Superior temporal gyrus (tissue), 1 donor: ENCODE results near the gene CSNK2A1.
A peak's percentile ranks its signal among the peaks of the same experiment; 100 is the strongest.
"Not testable (repeated sequence)": the region's sequence is repeated elsewhere in the genome, so short reads cannot be mapped to it uniquely, and the experiment has no call there.

ENCODE experiments used
- DNase-seq: peaks from one replicate; pipeline ENCODE4 v3.0.0-alpha.2; 2016; ENCODE audit errors: extremely low spot score

The CSNK2A1 gene

GRCh38 chr20:533526-533925 is 10.1 kb downstream of the CSNK2A1 start:
- no peak for DNase-seq

GRCh38 chr20:532530-532929 is 11.1 kb downstream of the CSNK2A1 start:
- no peak for DNase-seq

GRCh38 chr20:531608-532007 is 12.0 kb downstream of the CSNK2A1 start:
- no peak for DNase-seq

- no peak for DNase-seq
Observed at GRCh38 chr20:530321-530720, 13.3 kb downstream of the CSNK2A1 start.

- no peak for DNase-seq
Observed at GRCh38 chr20:528923-529604, 14.5 kb downstream of the CSNK2A1 start.

- DNase-seq: no peak
Observed at GRCh38 chr20:527571-527886, 16.1 kb downstream of the CSNK2A1 start.

GRCh38 chr20:521860-522259 is 21.7 kb downstream of the CSNK2A1 start:
- DNase-seq: no peak

GRCh38 chr20:519999-520398 is 23.6 kb downstream of the CSNK2A1 start:
- DNase-seq: no peak

- no peak for DNase-seq
Observed at GRCh38 chr20:517221-517620, 26.4 kb downstream of the CSNK2A1 start.

GRCh38 chr20:516799-517198 is 26.8 kb downstream of the CSNK2A1 start:
- no peak for DNase-seq

- no peak for DNase-seq
Observed at GRCh38 chr20:515696-516095, 27.9 kb downstream of the CSNK2A1 start.

GRCh38 chr20:513429-513828 is 30.2 kb downstream of the CSNK2A1 start:
- no peak for DNase-seq

GRCh38 chr20:510328-511057 is 33.1 kb downstream of the CSNK2A1 start:
- not testable (repeated sequence) for DNase-seq

GRCh38 chr20:508364-508787 is 35.2 kb downstream of the CSNK2A1 start:
- not testable (repeated sequence) for DNase-seq

- no peak for DNase-seq
Observed at GRCh38 chr20:507761-508332, 35.7 kb downstream of the CSNK2A1 start.

- DNase-seq: no peak
Observed at GRCh38 chr20:507006-507758, 36.4 kb downstream of the CSNK2A1 start.

GRCh38 chr20:504632-505075 is 38.9 kb downstream of the CSNK2A1 start:
- DNase-seq: no peak

- DNase-seq: no peak
Observed at GRCh38 chr20:503048-503737, 40.4 kb downstream of the CSNK2A1 start.

- DNase-seq: no peak
Observed at GRCh38 chr20:497979-498378, 45.6 kb downstream of the CSNK2A1 start.

- no peak for DNase-seq
Observed at GRCh38 chr20:496126-496696, 47.4 kb downstream of the CSNK2A1 start.

- peak; percentile 2 for DNase-seq
Observed at GRCh38 chr20:492159-492558, 51.4 kb downstream of the CSNK2A1 start.
